ENCODE measurements around the gene ARSA.
"Not testable (repeated sequence)": the region's sequence is repeated elsewhere in the genome, so short reads cannot be mapped to it uniquely, and the experiment has no call there.

The ARSA gene

DNA sequence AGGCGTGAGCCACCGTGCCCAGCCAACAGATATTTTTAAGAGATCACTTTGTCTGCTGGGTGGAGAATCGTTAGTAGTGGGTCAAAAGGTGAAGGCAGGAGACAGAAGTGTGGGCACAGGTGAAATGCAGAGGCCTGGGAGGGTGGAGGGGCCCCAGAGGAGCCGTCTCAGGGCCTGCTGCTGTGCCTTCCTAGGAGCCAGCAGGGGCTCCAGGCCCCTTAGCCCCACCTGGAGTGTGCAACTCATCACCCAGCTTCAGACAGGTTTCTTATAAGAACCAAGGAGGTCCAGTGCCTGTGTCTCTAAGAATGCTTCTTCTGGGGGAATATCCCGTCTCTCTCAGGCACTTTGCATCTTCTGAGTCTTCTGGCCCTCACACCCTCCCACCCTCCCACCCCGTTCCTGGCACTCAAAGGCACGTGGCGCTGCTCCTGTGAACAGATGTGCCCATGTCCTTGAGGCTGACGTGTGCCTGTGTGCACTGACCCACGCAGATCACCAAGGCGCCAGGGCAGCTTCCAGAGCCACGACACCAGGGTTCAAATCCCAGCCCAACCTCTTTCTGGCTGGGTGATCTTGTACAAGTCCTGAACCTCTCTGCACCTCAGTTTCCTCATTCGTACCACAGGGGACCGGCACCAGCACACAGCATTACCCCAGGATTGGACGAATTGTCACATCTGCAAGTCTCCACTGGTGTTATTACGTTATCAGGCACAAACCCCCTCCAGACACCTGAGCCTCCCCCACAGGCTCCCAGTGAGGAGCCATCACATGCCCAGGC is 3.4 kb downstream of the ARSA start:
- H3K4me3 ChIP-seq (ENCODE audit: low read depth, low read length), result no peak overlapping the region
- no peak for DNase-seq (ENCODE audit: low read depth)

DNA sequence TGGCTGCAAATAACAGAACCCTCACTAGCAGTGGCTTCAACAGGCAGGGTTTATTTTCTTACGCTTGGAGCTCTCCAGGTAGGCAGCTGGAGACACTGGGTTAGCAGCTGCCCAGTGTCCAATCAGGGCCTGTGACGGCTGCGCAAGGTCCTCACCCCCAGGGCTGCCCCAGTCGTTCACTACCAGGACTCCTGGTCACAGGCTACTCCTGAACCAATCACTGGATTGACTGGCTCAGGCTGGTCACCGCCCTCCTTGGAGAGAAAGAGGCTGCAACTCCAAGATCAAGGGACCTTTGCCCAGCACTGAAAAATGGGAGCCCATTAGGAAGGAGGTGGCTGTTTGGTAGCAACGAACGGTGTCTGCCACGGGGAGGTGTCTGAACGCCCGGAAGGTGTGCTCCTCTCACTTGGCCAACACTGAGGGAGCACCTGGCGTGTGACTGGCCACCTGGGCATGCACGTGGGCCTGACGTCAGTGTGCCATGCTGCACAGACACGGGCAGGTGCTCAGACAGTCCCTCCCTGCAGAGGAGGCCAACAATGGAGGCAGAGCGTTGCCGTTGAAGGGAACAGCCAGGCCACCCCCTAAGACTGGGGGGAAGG is 5.1 kb downstream of the ARSA start:
- no peak for DNase-seq (ENCODE audit: low read depth)
- H3K4me3 ChIP-seq (ENCODE audit: low read depth, low read length), result no peak overlapping the region

DNA sequence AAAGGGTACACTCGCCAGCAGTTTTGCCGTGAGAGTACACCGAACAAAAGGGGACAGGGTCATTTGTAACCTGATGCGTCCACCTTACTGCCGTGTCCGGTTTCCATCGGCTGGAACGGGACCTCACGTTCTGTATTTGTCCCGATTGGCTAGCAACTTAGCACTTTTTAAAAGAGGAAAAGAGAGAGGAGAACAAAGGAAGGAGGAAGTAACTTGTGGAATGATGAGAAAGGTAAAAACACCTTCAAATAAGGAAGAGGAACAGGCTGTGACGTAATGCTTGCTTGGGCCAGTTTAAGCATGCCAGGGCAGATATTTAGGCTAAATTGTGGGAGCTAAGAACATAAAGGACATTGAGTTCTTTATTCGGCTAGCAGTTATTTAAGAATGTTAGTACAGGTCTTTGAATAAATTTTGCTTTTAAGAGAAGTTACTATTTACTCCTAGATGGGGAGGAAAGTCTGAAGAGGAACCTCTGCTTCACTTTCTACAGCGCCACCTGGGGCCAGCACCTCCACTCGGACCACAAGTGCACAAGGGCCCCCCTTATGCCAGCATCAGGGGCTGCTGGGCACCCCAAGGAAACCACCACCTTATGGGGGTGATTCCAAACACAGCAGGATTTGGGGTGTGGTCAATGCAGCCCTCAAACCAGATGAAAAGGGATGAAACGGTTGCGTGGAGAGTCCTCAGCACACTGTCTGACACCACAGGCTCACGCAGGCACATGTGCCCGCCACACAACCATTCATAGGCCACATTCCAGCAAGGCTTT is 5.8 kb downstream of the ARSA start:
- no peak for DNase-seq (ENCODE audit: low read depth)
- no peak overlapping the region for H3K4me3 ChIP-seq (ENCODE audit: low read depth, low read length)

- DNase-seq (ENCODE audit: low read depth), result no peak
- no peak overlapping the region for H3K4me3 ChIP-seq (ENCODE audit: low read depth, low read length)
Observed at GRCh38 chr22:50621356-50621880, 6.5 kb downstream of the ARSA start.

GRCh38 chr22:50620593-50621355 is 7.2 kb downstream of the ARSA start:
- H3K4me3 ChIP-seq (ENCODE audit: low read depth, low read length), result peak overlapping the region; percentile 29
- DNase-seq (ENCODE audit: low read depth), result no peak

DNA sequence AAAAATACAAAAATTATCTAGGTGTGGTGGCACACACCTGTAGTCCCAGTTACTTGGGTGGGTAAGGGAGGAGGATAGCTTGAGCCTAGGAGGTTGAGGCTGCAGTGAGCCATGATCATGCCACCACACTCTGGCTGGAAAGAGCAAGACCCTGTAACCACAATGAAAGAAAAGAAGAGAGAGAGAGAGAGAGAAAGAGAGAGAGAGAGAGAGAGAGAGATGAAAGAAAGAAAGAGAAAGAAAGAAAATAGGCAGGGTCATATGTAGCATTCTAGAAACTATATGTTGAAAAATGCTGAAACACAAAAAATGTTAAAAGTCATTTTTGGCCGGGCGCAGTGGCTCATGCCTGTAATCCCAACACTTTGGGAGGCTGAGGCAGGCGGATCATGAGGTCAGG is 13.7 kb downstream of the ARSA start:
- H3K4me3 ChIP-seq (ENCODE audit: low read depth, low read length); DNase-seq (ENCODE audit: low read depth): not testable (repeated sequence)

DNA sequence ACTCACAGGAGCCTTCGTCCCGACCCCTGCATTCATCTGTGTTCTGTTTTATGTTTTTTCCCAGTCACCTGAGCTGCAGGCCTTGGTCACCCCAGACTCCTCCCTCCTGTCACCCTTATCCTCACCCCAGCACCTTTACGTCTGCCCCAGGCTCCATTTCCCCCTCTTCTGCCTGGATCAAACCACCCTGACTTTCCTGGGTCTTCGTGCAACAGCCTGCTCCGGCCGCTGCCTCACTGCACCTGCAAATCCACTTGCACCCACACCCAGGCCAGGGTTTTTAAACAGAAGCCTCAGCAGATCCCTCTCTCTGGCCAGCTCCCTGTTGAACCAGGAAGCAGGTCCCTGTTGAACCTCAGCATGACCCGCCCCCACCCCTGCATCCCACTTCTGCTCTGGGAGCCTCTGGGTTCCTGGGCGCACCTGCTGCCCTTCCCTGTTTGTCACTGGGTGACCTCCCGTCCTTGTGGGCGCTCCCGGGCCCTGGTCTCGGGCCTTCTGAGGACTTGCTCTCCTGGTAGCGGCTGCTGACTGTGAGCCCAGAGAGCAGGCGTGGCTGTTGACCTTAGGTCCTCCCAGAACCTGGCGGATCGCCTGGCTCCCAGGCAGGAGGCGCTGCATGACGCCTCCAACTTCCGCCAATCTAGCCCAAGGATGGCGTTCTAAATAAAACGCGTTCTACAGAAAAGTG is 14.5 kb downstream of the ARSA start:
- H3K4me3 ChIP-seq (ENCODE audit: low read depth, low read length), result no peak overlapping the region
- no peak for DNase-seq (ENCODE audit: low read depth)

GRCh38 chr22:50612528-50613221 is 15.3 kb downstream of the ARSA start:
- no peak overlapping the region for H3K4me3 ChIP-seq (ENCODE audit: low read depth, low read length)
- no peak for DNase-seq (ENCODE audit: low read depth)

- H3K4me3 ChIP-seq (ENCODE audit: low read depth, low read length), result no peak overlapping the region
- no peak for DNase-seq (ENCODE audit: low read depth)
Observed at GRCh38 chr22:50612168-50612527, 15.8 kb downstream of the ARSA start.

DNA sequence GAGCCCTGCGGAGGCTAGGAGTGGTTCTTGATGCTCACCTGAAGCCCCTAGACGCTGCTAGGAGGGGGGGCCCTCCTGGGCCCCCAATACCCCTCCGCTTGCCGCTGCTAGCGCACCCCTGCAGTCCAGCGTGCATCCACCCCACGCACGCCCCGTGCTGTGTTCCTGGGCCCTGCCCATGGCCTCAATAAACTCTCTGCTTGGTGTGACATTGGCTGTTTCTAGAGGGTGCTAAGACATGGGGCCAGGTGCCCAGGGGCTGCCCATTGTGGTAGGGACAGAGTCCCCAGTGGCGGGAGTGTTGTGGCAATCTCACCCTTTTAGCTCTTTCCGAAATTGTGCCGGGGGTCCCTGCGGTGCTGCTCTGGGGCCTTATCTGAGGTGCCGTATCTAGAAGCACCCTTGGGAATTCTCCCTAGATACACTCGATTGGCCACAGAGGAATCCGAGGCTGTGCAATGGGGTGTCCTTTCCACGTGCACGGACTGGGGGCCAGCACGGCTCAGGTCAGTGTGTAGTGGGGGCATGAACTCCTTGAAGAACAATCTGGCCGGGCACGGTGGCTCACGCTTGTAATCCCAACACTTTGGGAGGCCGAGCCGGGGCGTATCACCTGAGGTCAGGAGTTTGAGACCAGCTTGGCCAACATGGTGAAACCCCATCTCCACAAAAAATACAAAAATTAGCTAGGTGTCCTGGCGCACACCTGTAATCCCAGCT is 16.5 kb downstream of the ARSA start:
- H3K4me3 ChIP-seq (ENCODE audit: low read depth, low read length), result no peak overlapping the region
- DNase-seq (ENCODE audit: low read depth), result no peak

- no peak for DNase-seq (ENCODE audit: low read depth)
- H3K4me3 ChIP-seq (ENCODE audit: low read depth, low read length), result no peak overlapping the region
Observed at GRCh38 chr22:50610581-50610980, 17.4 kb downstream of the ARSA start.

GRCh38 chr22:50610041-50610451 is 17.9 kb downstream of the ARSA start:
- H3K4me3 ChIP-seq (ENCODE audit: low read depth, low read length), result no peak overlapping the region
- no peak for DNase-seq (ENCODE audit: low read depth)

DNA sequence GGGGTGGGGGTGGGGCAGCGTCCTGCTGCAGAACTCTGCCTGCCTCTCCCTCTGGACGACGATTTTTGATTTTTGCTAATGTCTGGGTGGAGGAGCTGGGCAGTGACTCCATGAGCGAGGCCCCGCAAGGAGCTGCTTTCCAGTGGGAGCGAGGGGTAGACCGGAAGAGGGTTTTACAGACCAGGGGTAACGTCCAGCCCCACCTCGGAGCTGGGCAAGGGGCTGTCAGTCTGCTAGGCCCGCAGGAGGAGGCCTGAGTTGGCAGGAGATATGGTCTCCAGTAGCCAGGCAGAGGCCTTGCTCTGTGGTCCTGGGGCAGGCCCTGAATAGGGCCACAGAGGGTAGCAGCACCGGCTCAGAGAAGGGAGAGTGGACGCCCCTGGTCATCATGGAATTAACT is 18.4 kb downstream of the ARSA start:
- H3K4me3 ChIP-seq (ENCODE audit: low read depth, low read length), result no peak overlapping the region
- no peak for DNase-seq (ENCODE audit: low read depth)

DNA sequence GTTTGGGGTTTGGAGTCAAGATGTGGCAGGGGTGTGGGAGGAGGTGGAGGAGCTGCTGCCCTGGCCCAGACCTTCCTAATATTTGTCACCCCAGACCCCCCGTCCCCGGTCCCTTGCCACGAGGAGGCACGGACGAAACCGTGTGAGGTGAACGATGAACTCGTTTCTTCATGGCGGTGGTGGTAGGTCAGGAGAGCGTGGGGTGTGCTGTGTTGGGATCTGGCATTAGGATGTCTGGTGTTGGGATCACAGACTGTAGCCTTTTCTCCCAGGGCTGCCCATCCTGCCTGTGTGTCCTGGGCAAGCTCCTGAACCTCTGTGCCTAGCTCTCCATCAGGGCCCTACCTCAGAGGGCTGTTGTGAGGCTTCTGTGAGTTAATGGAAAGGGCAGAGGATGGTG is 19.0 kb downstream of the ARSA start:
- no peak overlapping the region for H3K4me3 ChIP-seq (ENCODE audit: low read depth, low read length)
- no peak for DNase-seq (ENCODE audit: low read depth)

DNA sequence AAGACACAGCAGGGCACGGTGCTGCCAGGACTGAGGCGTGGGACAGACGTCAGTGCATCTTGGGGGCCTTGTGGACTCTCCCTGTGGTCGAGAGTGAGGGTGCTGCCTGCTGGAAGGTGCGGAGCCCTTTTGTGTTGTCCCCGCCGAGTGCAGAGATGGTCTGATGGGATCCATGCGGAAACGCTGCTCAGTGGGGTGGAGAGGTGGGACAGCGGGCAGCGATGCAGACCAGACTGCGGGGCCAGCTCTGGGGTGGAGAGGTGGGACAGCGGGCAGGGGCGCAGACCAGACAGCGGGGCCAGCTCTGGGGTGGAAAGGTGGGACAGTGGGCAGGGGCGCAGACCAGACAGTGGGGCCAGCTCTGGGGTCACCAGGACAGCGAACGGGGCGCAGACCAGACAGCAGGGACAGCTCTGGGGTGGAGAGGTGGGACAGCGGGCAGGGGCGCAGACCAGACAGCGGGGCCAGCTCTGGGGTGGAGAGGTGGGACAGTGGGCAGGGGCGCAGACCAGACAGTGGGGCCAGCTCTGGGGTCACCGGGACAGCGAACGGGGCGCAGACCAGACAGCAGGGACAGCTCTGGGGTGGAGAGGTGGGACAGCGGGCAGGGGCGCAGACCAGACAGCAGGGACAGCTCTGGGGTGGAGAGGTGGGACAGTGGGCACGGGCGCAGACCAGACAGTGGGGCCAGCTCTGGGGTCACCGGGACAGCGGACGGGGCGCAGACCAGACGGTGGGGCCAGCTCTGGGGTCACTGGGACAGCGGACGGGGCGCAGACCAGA is 19.7 kb downstream of the ARSA start:
- H3K4me3 ChIP-seq (ENCODE audit: low read depth, low read length); DNase-seq (ENCODE audit: low read depth): not testable (repeated sequence)

DNA sequence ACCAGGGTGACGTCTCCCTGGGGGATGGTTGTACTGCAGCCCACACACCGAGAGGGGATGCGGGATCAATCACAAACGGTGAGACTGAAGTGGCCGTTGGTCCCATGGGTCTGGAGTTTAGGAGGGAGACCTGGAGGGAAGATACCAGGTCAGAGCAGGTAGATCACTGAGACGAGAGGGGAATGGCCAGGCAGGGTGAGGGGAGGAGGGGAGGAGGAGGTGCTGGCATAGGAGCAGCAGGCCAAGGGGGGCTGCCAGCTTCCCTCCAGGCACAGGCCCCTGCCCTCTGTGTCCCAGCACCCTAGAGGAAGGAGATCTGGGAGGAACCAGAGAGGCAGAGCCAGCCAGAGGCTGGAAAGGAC is 20.3 kb downstream of the ARSA start:
- no peak overlapping the region for H3K4me3 ChIP-seq (ENCODE audit: low read depth, low read length)
- no peak for DNase-seq (ENCODE audit: low read depth)

DNA sequence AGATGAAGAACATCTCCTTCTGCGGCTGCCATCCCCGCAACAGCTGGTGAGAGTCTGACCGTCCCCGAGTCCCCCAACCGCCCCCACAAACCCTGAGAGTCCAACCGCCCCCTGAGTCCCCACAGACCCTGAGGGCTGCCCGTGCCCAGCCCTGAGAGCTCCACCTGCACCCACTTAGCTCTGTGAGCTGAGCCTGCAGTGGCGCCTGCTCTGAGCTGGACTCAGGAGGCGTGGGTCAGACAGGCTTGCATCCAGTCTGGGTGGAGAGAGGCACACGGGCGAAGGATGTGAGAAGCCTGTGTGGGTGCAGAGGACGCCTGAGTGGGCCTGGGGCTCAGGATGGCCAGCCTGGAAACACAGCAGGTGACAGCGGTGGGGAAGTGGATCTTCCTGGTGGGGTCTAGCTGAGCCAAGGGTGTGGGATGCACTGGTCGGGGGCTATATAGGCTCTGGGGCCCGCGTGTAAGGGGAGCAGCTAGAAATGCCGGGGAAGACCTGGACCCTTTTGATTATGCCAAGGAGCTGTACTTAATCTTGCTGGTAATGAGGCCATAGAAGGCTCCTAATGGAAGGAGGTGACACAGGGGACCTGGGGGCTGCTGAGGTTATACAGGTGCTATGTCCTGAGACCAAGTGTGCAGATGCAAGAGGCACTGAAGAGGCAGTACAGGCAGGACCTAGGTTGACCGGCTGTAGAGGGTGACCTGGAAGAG is 20.9 kb downstream of the ARSA start:
- H3K4me3 ChIP-seq (ENCODE audit: low read depth, low read length), result no peak overlapping the region
- DNase-seq (ENCODE audit: low read depth), result no peak

All from skeletal muscle cell (primary cell).